ENCODE data around the gene NRTN.
"Not testable (repeated sequence)": the region's sequence is repeated elsewhere in the genome, so short reads cannot be mapped to it uniquely, and the experiment has no call there.

The NRTN gene

GRCh38 chr19:5832527-5833216, 27.8 kb downstream of the NRTN start:
- in situ Hi-C loops (cut with MboI; ENCODE audit: low sequenced_read_pairs): no loop called here

GRCh38 chr19:5837761-5838352, 33.0 kb downstream of the NRTN start:
- in situ Hi-C loops (cut with MboI; ENCODE audit: low sequenced_read_pairs): no loop called here

- in situ Hi-C loops (cut with MboI; ENCODE audit: low sequenced_read_pairs): no loop called here
These were observed 33.6 kb downstream of the NRTN start for GRCh38 chr19:5838353-5839064.

DNA sequence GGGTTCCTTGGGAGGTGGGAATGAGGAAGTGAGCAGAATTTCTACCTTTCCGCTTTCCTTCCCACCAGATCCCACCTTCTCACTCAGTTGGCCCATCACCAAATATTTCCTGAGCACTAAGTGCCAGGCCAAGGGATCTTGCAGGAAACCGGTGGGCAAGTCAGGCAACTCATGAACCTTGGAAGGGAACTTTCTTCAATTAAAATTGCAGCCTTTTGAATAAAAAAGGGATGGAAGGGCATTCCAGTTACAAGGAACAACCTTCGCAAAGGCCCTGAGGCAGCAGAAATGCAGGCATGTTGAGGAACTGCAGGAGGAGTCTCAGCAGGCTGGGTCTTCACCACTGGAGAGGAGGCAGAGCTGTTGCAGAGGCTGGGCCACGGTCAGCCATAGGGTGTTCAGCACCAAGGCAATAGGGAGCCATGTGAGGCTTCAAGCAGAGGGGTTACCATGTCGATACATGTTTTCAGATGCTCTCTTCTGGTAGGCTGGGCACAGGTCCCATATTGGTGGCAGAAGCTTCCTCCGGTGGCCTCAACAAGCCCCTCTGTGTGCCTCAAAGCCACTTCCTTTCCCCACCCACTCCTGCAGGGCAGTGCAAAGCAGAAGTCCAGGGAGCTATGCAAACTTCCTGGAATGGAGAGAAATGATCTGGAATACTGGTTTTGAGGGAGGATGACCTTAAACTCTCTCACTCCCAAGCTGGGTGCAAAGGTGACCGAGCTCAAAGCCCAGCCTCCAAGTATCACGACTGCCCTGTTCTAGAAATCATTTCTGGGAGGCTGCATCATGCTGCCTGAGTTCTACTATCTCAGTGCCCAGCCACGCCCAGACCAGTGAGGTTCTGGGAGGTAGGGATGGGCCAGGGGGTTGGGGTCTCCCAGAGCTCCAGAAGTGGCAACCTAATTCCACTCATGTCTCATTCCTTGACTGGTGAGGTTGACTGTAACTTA, 34.5 kb downstream of the NRTN start, which contains the start of gene FUT6:
FUT6 (minus strand) TSS at position 638 of the 953 bp plus-strand sequence. CDS start 7,135 bp downstream, outside the sequence.
- in situ Hi-C loops (cut with MboI; ENCODE audit: low sequenced_read_pairs): no loop called here

- in situ Hi-C loops (cut with MboI; ENCODE audit: low sequenced_read_pairs): not testable (repeated sequence)
These were observed 36.9 kb downstream of the NRTN start for GRCh38 chr19:5841735-5842111.

DNA sequence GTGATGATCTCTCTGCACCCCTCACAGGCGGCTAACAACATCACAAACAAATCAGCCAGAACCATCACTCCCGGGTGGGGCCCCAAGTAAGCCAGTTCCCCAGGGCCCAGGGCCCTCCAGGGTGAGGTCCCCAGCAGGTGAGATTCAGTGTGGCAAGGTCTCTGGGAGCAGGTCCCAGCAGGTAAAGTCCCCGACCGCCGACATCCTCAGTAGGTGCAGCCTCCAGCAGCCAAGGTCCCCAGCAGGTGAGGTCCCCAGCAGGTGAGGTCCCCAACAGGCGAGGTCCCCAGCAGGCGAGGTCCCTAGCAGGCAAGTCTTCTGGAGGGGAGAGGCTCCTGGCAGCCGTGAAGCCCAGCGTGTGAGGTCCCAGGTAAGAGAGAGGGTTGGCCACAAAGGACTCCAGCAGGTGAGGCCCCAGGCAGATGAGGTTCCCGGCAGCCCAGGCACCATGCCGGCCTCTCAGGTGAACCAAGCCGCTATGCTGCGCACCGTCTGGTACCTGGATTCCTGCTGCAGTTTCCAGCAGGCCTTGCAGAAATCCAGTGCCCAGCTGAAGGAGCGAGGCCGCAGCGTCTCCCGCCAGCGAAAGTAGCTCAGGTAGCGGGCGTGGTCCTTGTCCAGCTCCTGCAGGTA, 38.5 kb downstream of the NRTN start:
- in situ Hi-C loops (cut with MboI; ENCODE audit: low sequenced_read_pairs): no loop called here

- in situ Hi-C loops (cut with MboI; ENCODE audit: low sequenced_read_pairs): no loop called here
These were observed 39.9 kb downstream of the NRTN start for GRCh38 chr19:5844456-5845433.

- in situ Hi-C loops (cut with MboI; ENCODE audit: low sequenced_read_pairs): not testable (repeated sequence)
These were observed 43.0 kb downstream of the NRTN start for GRCh38 chr19:5847846-5848245.

GRCh38 chr19:5848621-5849020, 43.8 kb downstream of the NRTN start:
- in situ Hi-C loops (cut with MboI; ENCODE audit: low sequenced_read_pairs): not testable (repeated sequence)

DNA sequence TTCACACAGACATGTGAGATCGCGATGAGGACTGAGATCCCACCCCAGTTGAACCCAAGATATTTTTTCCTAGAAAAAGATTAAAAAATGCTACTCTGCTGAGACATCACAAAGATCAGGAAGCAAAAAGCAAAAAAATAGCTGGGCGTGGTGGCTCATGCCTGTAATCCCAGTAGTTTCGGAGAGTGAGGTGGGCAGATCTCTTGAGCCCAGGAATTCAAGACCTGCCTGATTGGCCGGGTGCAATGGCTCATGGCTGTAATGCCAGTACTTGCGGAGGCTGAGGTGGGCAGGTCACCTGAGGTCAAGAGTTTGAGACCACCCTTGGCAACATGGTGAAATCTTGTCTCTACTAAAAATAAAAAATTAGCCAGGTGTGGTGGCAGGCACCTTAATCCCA, 45.3 kb downstream of the NRTN start:
- in situ Hi-C loops (cut with MboI; ENCODE audit: low sequenced_read_pairs): no loop called here

DNA sequence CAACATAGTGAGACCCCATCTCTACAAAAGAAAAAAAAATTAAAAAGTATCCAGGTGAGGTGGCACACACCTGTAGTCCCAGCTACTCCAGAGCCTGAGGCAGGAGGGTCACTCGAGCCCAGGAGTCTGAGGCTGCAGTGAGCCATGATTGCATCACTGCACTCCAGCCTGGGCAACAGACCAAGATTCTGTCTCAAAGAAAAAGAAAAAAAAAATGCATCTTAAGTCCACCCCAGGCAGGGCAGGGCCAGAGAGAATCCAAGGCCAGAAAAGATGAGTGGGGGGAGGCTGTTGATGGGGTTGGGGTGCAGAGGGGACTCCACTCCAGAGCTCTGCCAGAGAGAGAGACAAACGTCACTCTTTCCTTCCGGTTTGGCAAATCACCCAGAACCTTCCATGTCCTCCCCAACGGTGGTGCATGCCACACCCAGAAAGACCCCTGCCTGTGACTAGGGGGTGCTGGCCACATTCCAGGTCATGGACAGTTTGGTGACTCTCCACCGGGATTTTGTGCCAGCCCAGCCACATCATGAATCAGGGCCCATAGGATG, 46.0 kb downstream of the NRTN start:
- in situ Hi-C loops (cut with MboI; ENCODE audit: low sequenced_read_pairs): no loop called here

DNA sequence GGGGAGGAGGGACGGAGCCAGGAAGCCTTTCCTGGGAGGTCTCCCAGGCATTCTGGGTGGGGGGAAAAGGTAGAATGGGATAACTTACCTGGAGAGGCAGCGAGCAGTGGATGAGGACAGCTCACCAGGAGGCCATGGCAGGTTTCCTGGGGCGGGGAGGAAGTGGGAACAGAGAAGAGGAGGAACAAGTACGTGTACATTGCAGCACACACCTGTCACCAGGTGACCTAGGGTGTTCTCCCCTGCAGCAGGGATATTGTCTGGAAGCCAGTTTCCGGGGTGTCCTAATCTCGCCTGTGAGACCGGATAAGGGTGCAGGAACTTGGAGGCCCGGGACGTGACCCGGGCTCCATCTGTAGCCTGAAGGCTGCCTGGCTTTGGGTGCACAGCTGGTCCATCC, 46.4 kb downstream of the NRTN start, which contains the start of gene FUT3:
FUT3 (minus strand) TSS at position 148 of the 400 bp plus-strand sequence.
- in situ Hi-C loops (cut with MboI; ENCODE audit: low sequenced_read_pairs): no loop called here

GRCh38 chr19:5854121-5854520, 49.3 kb downstream of the NRTN start:
- in situ Hi-C loops (cut with MboI; ENCODE audit: low sequenced_read_pairs): not testable (repeated sequence)

- in situ Hi-C loops (cut with MboI; ENCODE audit: low sequenced_read_pairs): not testable (repeated sequence)
These were observed 50.3 kb downstream of the NRTN start for GRCh38 chr19:5855151-5855550.

DNA sequence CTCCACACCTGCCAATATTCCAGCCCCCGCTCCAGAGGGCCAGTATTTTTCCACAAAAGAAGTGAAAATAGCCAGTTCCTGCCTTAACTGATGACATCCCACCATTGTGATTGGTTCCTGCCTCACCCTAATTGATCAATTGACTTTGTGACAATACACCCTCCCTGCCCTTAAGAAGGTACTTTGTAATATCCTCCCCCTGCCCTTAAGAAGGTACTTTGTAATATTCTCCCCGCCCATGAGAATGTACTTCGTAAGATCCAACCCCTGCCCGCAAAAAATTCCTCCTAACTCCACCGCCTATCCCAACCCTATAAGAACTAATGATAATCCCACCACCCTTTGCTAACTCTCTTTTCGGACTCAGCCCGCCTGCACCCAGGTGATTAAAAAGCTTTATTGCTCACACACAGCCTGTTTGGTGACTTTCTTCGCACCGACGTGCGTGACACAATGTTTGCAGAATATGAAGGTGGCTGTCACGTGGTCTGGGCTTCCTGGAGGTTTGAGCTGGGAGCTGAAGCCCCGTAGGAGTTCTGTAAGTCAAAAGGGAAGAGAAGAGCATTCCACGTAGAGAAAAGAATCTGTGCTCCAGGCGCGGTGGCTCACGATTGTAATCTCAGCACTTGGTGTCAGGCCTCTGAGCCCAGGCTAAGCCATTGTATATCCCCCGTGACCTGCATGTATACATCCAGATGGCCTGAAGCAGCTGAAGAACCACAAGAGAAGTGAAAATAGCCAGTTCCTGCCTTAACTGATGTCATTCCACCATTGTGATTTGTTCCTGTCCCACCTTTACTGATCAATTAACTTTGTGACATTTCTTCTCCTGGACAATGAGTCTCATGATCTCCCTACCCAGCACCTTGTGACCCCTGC, 52.6 kb downstream of the NRTN start:
- in situ Hi-C loops (cut with MboI; ENCODE audit: low sequenced_read_pairs): no loop called here

DNA sequence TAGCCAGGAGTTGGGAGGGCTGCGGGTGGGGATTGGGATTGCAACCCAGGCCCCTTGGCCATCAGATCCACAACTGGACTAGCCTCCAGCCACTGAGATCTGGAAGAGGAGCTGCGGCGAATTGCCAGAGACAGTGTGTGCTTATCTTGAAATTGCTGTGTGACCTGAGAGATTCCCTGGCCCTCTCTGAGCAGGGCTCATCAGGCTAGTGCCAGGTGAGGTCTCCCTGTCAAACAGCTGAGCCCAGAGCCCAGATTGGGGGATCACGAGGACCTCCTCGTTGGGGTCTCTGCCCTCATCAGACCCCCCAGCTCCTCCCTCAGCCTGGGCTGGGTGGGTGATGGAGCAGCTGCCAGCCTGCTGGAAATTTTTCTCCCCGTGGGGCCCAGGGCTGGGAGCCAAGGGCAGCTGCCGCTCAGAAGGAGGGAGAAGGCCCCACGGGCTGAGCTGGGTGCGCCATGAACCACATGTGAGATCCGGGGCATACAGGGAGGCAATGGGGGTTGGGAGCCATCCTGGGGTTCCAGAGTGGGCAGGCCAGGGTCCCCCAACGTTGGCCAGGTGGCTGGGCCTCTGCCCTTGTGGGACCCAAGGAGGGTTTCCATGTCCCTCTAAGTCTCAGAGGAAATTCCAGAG, 58.3 kb downstream of the NRTN start:
- in situ Hi-C loops (cut with MboI; ENCODE audit: low sequenced_read_pairs): no loop called here

GRCh38 chr19:5864013-5864720, 59.3 kb downstream of the NRTN start:
- in situ Hi-C loops (cut with MboI; ENCODE audit: low sequenced_read_pairs): no loop called here
